NCI-H146 treated with DMSO at 0.1 percent for 48 hours (cell line): ENCODE results near the gene ZNF592.
"Not testable (repeated sequence)": the region's sequence is repeated elsewhere in the genome, so short reads cannot be mapped to it uniquely, and the experiment has no call there.

Source experiments
- DNase-seq: peaks from one replicate; lab custom pipeline; 2025; ENCODE audit not compliant: unreplicated experiment; lab: John Stamatoyannopoulos, UW

Gene ZNF592

GRCh38 chr15:84827246-84827645 lies 78.9 kb downstream of the ZNF592 start:
- no peak for DNase-seq

GRCh38 chr15:84828086-84828908 lies 79.9 kb downstream of the ZNF592 start:
- no peak for DNase-seq

GRCh38 chr15:84829428-84829827 lies 81.0 kb downstream of the ZNF592 start:
- DNase-seq = no peak

GRCh38 chr15:84830036-84830435 lies 81.6 kb downstream of the ZNF592 start:
- no peak for DNase-seq

- no peak for DNase-seq
Observed at GRCh38 chr15:84831028-84831427, 82.6 kb downstream of the ZNF592 start.

- no peak for DNase-seq
Observed at GRCh38 chr15:84831613-84832012, 83.2 kb downstream of the ZNF592 start.

- no peak for DNase-seq
Observed at GRCh38 chr15:84832448-84833040, 84.2 kb downstream of the ZNF592 start.

- no peak for DNase-seq
Observed at GRCh38 chr15:84833447-84834228, 85.2 kb downstream of the ZNF592 start.

GRCh38 chr15:84834229-84834955 lies 86.0 kb downstream of the ZNF592 start:
- no peak for DNase-seq

- DNase-seq = no peak
Observed at GRCh38 chr15:84834969-84835368, 86.6 kb downstream of the ZNF592 start.

- DNase-seq = no peak
Observed at GRCh38 chr15:84835661-84836337, 87.4 kb downstream of the ZNF592 start.

GRCh38 chr15:84836844-84837243 lies 88.5 kb downstream of the ZNF592 start:
- no peak for DNase-seq

GRCh38 chr15:84839714-84840113 lies 91.3 kb downstream of the ZNF592 start:
- no peak for DNase-seq

- DNase-seq = no peak
Observed at GRCh38 chr15:84840255-84840654, 91.9 kb downstream of the ZNF592 start.

GRCh38 chr15:84840741-84841429 lies 92.5 kb downstream of the ZNF592 start:
- DNase-seq = peak; percentile 1

GRCh38 chr15:84842781-84843180 lies 94.4 kb downstream of the ZNF592 start:
- DNase-seq = no peak

GRCh38 chr15:84844964-84845363 lies 96.6 kb downstream of the ZNF592 start:
- no peak for DNase-seq

- not testable (repeated sequence) for DNase-seq
Observed at GRCh38 chr15:84845631-84846030, 97.2 kb downstream of the ZNF592 start.

- DNase-seq = no peak
Observed at GRCh38 chr15:84846269-84846668, 97.9 kb downstream of the ZNF592 start.

GRCh38 chr15:84847382-84847781 lies 99.0 kb downstream of the ZNF592 start:
- DNase-seq = no peak
